Choroid plexus epithelial cell (primary cell): ENCODE measurements around the gene GSTA4.

Experiments used
- DNase-seq: peaks from one replicate; pipeline ENCODE4 v3.0.0-alpha.2; 2010; ENCODE audit warnings: low read depth
- H3K4me3 ChIP-seq: 2 replicates; pipeline ENCODE4 v1.5.1; 2011; ENCODE audit warnings: low read depth, mild to moderate bottlenecking, control low read depth, low read length, moderate library complexity
- CTCF ChIP-seq: conservative IDR thresholded peaks from 2 replicates; pipeline ENCODE4 v1.5.1; 2011; ENCODE audit warnings: low read depth, mild to moderate bottlenecking, control low read depth, inconsistent platforms, low read length, moderate library complexity

The GSTA4 gene

GRCh38 chr6:53028467-53028866, 33.4 kb upstream of the GSTA4 start:
- H3K4me3 ChIP-seq: no peak overlapping the region
- DNase-seq: no peak
- TF ChIP-seq CTCF: no peak

DNA sequence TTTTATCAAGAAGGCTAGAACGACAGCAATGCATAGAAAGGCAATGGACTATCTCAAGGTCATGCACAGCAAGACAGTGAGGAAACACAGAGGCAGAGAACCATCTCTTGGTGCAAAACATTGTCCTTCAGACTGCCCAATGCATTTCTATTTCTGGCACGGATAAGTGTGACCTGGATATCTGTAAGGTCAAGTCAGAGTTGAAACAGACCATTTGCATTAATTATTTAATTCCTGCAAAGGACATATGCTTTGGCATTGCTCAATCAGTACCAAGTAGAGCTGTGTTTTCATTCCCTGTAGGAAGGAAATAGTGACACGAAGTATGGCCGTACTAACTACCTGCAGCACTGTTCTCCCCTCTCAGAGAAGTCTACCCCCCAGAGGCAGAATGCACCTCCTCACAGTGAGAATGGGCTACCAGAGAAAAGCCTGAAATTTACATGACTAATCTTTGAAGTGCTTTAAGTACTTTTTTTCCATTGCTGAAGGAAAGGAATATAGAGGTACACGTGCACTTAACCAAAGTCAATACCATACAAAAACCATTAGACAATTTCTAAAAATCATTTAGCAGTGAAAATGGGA, 32.1 kb upstream of the GSTA4 start:
- no peak overlapping the region for H3K4me3 ChIP-seq
- DNase-seq: no peak

DNA sequence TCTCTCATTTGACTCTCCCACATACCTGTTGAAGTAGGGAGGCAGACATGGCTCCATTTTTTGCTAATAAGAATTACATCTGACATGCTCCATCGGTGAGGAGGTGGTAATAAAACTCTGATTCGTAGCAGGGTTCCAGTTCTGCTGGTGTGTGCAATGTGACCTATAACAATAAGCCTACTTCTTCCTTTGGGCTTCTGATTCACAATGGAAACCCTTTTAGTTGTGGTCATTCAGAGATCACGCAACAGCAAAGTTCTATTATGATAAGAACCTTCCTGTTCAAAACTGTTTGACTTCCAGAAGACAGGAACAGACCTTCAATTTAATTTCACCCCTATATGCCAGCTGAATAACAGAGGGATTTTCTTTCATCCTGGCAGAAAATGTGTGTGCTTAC, 31.4 kb upstream of the GSTA4 start:
- TF ChIP-seq CTCF: no peak
- H3K4me3 ChIP-seq: no peak overlapping the region
- DNase-seq: no peak

More for the DNA sequence above, 32.1 kb upstream of the GSTA4 start:
- TF ChIP-seq CTCF: no peak

- no peak overlapping the region for H3K4me3 ChIP-seq
- TF ChIP-seq CTCF: no peak
- DNase-seq: no peak
Observed at GRCh38 chr6:53023323-53023722, 28.2 kb upstream of the GSTA4 start.

DNA sequence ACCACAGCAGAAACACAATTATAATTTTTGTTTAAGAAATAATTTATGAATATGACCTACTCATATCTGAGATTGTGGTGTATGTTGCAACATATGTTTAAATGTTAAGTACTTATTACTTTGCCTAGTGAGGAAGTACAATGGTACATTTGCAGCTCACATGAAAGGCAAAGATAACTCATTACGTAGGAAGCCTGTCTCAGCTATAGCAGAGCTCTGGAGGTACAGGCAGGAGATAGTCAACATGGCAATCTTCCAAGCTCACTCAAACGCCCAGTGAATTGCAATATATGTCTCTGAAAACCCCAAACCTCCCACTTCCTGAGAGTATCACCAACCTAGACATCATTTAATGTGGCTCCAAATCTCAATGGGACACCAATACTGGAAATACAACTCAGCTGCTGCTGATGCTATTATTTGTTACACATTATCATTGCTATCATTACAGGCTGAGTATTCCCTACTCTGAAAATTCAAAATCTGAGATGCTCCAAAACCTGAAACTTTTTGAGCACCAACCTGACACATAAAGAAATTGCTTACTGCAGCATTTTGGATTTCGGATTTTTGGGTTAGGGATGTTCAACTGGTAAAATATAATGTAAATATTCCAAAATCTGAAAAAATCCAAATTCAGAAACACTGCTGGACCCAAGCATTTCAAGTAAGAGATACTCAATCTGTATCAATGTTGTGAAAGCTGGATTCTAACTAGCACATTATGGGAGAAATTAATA, 25.1 kb upstream of the GSTA4 start:
- DNase-seq: peak; percentile 88
- no peak for TF ChIP-seq CTCF
- H3K4me3 ChIP-seq: no peak overlapping the region

DNA sequence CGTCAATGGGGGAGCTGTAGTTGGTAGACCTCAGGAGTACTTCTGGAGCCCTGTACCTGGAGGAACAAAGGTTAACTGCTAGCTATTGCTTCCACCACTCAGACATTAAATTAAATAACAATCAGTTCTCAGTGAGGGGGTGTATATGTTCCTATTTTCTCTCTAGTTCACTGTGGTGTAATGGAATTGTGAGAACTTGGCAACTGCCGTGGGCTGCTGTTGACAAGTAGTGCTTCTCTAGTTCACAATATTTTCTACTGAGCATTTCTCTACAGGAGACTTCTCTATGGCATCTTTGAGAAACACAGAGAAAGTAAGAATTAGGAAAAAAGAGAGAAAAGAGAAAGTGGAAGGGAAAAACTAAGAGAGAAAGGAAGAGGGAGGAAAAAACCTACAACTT, 23.4 kb upstream of the GSTA4 start:
- no peak for TF ChIP-seq CTCF

DNA sequence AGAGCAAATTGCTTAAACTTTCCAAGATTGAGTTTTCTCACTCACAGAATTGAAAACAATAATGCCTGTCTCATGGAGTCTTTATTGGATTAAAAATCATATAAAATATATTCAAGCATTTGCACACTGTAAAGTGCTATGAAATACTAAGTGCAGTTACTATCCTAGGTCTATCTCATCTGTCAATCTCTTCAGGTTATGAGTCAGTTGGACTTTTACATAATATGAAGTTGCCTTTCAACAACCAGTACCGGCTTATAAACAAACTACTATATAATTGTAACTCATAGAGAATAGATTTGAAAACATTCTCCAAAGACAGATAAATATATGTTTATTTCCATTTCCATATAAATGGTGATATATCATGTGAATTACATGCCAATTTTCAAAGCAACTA, 20.4 kb upstream of the GSTA4 start:
- TF ChIP-seq CTCF: no peak
- no peak for DNase-seq
- H3K4me3 ChIP-seq: no peak overlapping the region

More for the DNA sequence above, 23.4 kb upstream of the GSTA4 start:
- no peak overlapping the region for H3K4me3 ChIP-seq
- DNase-seq: no peak
